Trophoblast cell (in vitro differentiated cells and primary cell): ENCODE measurements around the gene AUTS2.

Experiments used
- DNase-seq, 2 donors: peaks; one replicate each; pipeline ENCODE4 v3.0.0-alpha.2; 2016
- H2AFZ ChIP-seq: 2 replicates; pipeline ENCODE4 v1.6.1; 2013; ENCODE audit warnings: low read length, moderate library complexity, mild to moderate bottlenecking; ENCODE audit not compliant: insufficient read depth, poor library complexity
- H2AK5ac ChIP-seq: 2 replicates; pipeline ENCODE4 v1.6.1; 2013; ENCODE audit warnings: mild to moderate bottlenecking, low read length
- H2BK120ac ChIP-seq: 2 replicates; pipeline ENCODE4 v1.6.1; 2013; ENCODE audit warnings: low read length, mild to moderate bottlenecking, moderate library complexity; ENCODE audit not compliant: insufficient read depth, poor library complexity
- H2BK12ac ChIP-seq: 2 replicates; pipeline ENCODE4 v1.6.1; 2013; ENCODE audit warnings: mild to moderate bottlenecking, low read length, moderate library complexity
- H2BK5ac ChIP-seq: 2 replicates; pipeline ENCODE4 v1.6.1; 2013; ENCODE audit warnings: low read length, low read depth, moderate library complexity, mild to moderate bottlenecking; ENCODE audit not compliant: poor library complexity
- H3K14ac ChIP-seq: 2 replicates; pipeline ENCODE4 v1.6.1; 2013; ENCODE audit warnings: mild to moderate bottlenecking, low read length
- H3K18ac ChIP-seq: 2 replicates; pipeline ENCODE4 v1.6.1; 2013; ENCODE audit warnings: mild to moderate bottlenecking, low read length
- H3K23ac ChIP-seq: 2 replicates; pipeline ENCODE4 v1.6.1; 2013; ENCODE audit warnings: low read length
- H3K27ac ChIP-seq: 2 replicates; pipeline ENCODE4 v1.5.1; 2013; ENCODE audit warnings: low read depth, mild to moderate bottlenecking, inconsistent platforms, low read length, moderate library complexity
- H3K27me3 ChIP-seq: 2 replicates; pipeline ENCODE4 v1.6.1; 2013; ENCODE audit warnings: inconsistent platforms, mild to moderate bottlenecking, low read length, moderate library complexity; ENCODE audit not compliant: insufficient read depth
- H3K36me3 ChIP-seq, 2 experiments: 1 replicate in 1 of 2; 2 replicates in 1 of 2; pipeline ENCODE4 v1.6.1; 2013; ENCODE audit warnings: low read length in 2 of 2, mild to moderate bottlenecking in 2 of 2, moderate library complexity in 1 of 2; ENCODE audit not compliant: insufficient read depth in 2 of 2, control insufficient read depth in 1 of 2
- H3K4ac ChIP-seq: 2 replicates; pipeline ENCODE4 v1.6.1; 2013; ENCODE audit warnings: low read depth, mild to moderate bottlenecking, low read length, moderate library complexity
- H3K4me1 ChIP-seq, 2 experiments: 1 replicate in 1 of 2; 2 replicates in 1 of 2; pipeline ENCODE4 v1.6.1; 2013; ENCODE audit warnings: low read length in 2 of 2, mild to moderate bottlenecking in 2 of 2, moderate library complexity in 1 of 2; ENCODE audit not compliant: insufficient read depth in 2 of 2, control insufficient read depth in 1 of 2
- H3K4me2 ChIP-seq: 2 replicates; pipeline ENCODE4 v1.6.1; 2013; ENCODE audit warnings: inconsistent platforms, mild to moderate bottlenecking, low read length, moderate library complexity
- H3K4me3 ChIP-seq: 2 replicates; pipeline ENCODE4 v1.5.1; 2013; ENCODE audit warnings: mild to moderate bottlenecking, low read depth, low read length, inconsistent platforms
- H3K79me1 ChIP-seq: one replicate; pipeline ENCODE4 v1.6.1; 2013; ENCODE audit warnings: low read length
- H3K79me2 ChIP-seq: 2 replicates; pipeline ENCODE4 v1.6.1; 2013; ENCODE audit warnings: low read length, mild to moderate bottlenecking; ENCODE audit not compliant: control insufficient read depth, insufficient read depth, poor library complexity
- H3K9ac ChIP-seq: 2 replicates; pipeline ENCODE4 v1.6.1; 2013; ENCODE audit warnings: mild to moderate bottlenecking, low read length
- H3K9me3 ChIP-seq: 2 replicates; pipeline ENCODE4 v1.6.1; 2013; ENCODE audit warnings: low read depth, mild to moderate bottlenecking, control low read depth, inconsistent platforms, low read length; ENCODE audit not compliant: insufficient read depth
- H4K12ac ChIP-seq: 2 replicates; pipeline ENCODE4 v1.6.1; 2013; ENCODE audit warnings: low read depth, mild to moderate bottlenecking, low read length, moderate library complexity
- H4K8ac ChIP-seq: 2 replicates; pipeline ENCODE4 v1.6.1; 2013; ENCODE audit warnings: low read depth, mild to moderate bottlenecking, low read length, moderate library complexity
- H4K91ac ChIP-seq: one replicate; pipeline ENCODE4 v1.6.1; 2013; ENCODE audit warnings: low read depth, mild to moderate bottlenecking, low read length, moderate library complexity
- WGBS: extraction: QIAGEN DNeasy Blood & Tissue Kit; methylation state at CpG from one replicate; pipeline ENCODE4 v1.1.7; 2013; ENCODE audit warnings: missing lambda C conversion rate; ENCODE audit not compliant: insufficient read length, insufficient coverage; ENCODE audit errors: extremely low coverage; 5-methylcytosine and 5-hydroxymethylcytosine counted together

Gene AUTS2

DNA sequence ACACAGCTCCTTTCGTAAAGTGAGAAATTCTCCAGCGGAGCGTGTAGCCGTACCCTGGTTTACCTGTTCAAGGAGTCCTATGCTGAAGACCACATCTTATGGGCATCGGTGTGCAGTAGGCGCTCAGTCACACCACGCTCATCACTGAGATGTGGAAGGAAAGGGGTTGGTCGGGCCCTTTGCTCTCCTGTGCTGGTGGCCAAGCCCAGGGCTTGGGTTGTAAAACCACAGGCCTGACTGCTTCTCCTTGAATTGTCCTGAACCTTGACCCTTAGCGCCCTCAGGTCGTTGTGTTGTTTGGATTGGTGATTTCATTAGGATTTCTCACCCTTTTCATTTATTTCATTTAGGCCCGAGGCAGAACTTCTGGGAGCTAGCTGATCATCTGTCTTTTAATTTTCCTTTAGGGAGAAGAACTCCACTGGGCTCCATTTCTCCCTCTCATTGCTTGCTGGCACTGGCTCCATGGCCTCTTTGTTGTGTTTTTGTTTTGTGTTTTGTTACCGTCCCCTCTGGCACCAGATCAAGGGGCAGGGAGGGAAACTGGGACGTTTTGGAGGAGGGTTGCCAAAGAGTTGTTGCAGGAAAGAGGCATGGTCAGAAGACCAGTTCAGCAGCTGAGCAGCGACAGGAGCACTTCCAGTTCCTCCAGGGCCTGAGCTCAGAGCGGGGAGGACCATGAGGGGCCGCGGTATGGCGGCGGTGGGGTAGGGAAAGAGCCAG is 1022.2 kb downstream of the AUTS2 start:
- Histone ChIP-seq H3K4ac (no peak overlapping the region), H3K18ac (no peak overlapping the region), H2BK120ac (no peak overlapping the region), H4K12ac (no peak overlapping the region), H3K14ac (no peak overlapping the region), H3K4me2 (no peak overlapping the region), H3K79me1 (no peaks in the 10 kb centered on the region), H3K27ac (no peak overlapping the region), H3K9me3 (peaks cover 4% of the 10 kb centered on the region), H3K4me1 (no peaks in the 10 kb centered on the region), H3K9ac (no peak overlapping the region), H2AFZ (no peak overlapping the region), H3K23ac (no peak overlapping the region), H4K8ac (no peak overlapping the region), H2BK12ac (no peak overlapping the region), H3K27me3 (no peaks in the 10 kb centered on the region), H4K91ac (no peak overlapping the region), H2AK5ac (no peak overlapping the region), H3K79me2 (no peaks in the 10 kb centered on the region), H2BK5ac (no peak overlapping the region), H3K36me3 (no peaks in the 10 kb centered on the region), H3K4me3 (no peak overlapping the region)
- WGBS, result no CpG with 5 or more reads among the region's 19 CpGs
- DNase-seq, result no peak

DNA sequence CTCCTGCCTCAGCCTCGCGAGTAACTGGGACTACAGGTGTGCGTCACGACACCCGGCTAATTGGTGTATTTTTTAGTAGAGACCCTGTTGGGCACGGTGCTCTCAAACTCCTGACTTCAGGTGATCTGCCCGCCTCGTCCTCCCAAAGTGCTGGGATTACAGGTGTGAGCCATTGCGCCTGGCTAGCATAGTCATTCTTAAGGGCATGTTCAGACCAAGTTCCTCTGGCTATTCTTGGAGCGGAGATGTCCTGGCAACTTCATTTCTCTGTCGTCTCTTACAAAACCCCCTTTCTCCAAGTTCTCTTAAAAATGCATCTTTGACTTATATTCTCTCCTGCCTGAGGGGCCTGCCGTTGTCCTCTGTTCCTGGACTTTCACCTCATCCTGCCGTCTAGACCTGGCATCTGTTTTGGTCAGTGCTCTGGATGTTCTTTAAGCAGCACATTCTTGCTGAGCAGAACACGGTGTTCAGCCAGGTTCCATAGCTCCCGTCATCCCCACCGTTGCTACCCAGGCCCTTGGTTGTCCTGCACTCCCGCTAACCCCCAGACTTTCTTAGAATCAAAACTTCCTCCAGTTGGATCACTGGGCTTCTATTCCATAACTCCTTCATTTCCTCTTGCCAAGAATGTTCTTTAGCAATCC is 1023.8 kb downstream of the AUTS2 start:
- no peak overlapping the region for H4K91ac ChIP-seq
- no peak overlapping the region for H2BK5ac ChIP-seq
- DNase-seq, result no peak
- H2BK120ac ChIP-seq, result no peak overlapping the region
- no peaks in the 10 kb centered on the region for H3K27me3 ChIP-seq
- H3K79me2 ChIP-seq, result no peaks in the 10 kb centered on the region
- WGBS, result no CpG with 5 or more reads among the region's 17 CpGs
- no peaks in the 10 kb centered on the region for H3K79me1 ChIP-seq
- no peak overlapping the region for H3K9ac ChIP-seq
- H2AFZ ChIP-seq, result no peak overlapping the region
- no peak overlapping the region for H3K4me3 ChIP-seq
- no peak overlapping the region for H3K4ac ChIP-seq
- no peaks in the 10 kb centered on the region for H3K36me3 ChIP-seq
- no peak overlapping the region for H2BK12ac ChIP-seq
- no peak overlapping the region for H3K18ac ChIP-seq
- no peak overlapping the region for H4K8ac ChIP-seq
- H3K23ac ChIP-seq, result no peak overlapping the region
- peaks cover 3% of the 10 kb centered on the region for H3K9me3 ChIP-seq
- H3K27ac ChIP-seq, result no peak overlapping the region
- no peak overlapping the region for H3K14ac ChIP-seq
- H4K12ac ChIP-seq, result no peak overlapping the region
- no peak overlapping the region for H3K4me2 ChIP-seq
- no peak overlapping the region for H2AK5ac ChIP-seq
- H3K4me1 ChIP-seq, result no peaks in the 10 kb centered on the region

DNA sequence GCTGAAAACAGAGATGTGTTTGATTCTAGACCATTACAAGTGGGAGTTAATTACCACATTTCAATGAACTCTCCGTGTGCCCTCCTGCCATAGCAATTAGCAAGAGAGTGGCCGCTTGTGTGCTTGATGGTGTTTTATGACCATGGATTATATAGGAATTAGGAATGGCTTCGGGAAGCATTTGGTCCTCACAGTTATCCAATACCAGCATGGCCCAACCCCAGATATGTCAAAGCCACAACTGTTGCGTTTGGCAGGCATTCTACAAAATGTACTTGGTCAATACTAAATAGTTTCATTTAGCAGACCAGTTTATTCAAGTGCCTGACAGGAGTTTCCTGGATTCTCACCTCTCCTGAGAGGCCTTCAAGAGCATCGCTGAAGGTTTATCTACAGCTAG is 1024.7 kb downstream of the AUTS2 start:
- no peak overlapping the region for H4K91ac ChIP-seq
- no peaks in the 10 kb centered on the region for H3K27me3 ChIP-seq
- no peaks in the 10 kb centered on the region for H3K36me3 ChIP-seq
- H3K18ac ChIP-seq, result no peak overlapping the region
- no peak for DNase-seq
- H4K8ac ChIP-seq, result no peak overlapping the region
- peaks cover 2% of the 10 kb centered on the region for H3K9me3 ChIP-seq
- no peak overlapping the region for H2BK5ac ChIP-seq
- H3K9ac ChIP-seq, result no peak overlapping the region
- WGBS, result no CpG with 5 or more reads among the region's 5 CpGs
- no peak overlapping the region for H3K4me3 ChIP-seq
- H3K4me1 ChIP-seq, result no peaks in the 10 kb centered on the region
- no peak overlapping the region for H2BK120ac ChIP-seq
- no peak overlapping the region for H3K27ac ChIP-seq
- H3K14ac ChIP-seq, result no peak overlapping the region
- no peak overlapping the region for H3K4me2 ChIP-seq
- no peak overlapping the region for H2AK5ac ChIP-seq
- H2BK12ac ChIP-seq, result no peak overlapping the region
- no peaks in the 10 kb centered on the region for H3K79me2 ChIP-seq
- no peak overlapping the region for H4K12ac ChIP-seq
- H3K4ac ChIP-seq, result no peak overlapping the region
- no peak overlapping the region for H2AFZ ChIP-seq
- H3K79me1 ChIP-seq, result no peaks in the 10 kb centered on the region
- no peak overlapping the region for H3K23ac ChIP-seq

DNA sequence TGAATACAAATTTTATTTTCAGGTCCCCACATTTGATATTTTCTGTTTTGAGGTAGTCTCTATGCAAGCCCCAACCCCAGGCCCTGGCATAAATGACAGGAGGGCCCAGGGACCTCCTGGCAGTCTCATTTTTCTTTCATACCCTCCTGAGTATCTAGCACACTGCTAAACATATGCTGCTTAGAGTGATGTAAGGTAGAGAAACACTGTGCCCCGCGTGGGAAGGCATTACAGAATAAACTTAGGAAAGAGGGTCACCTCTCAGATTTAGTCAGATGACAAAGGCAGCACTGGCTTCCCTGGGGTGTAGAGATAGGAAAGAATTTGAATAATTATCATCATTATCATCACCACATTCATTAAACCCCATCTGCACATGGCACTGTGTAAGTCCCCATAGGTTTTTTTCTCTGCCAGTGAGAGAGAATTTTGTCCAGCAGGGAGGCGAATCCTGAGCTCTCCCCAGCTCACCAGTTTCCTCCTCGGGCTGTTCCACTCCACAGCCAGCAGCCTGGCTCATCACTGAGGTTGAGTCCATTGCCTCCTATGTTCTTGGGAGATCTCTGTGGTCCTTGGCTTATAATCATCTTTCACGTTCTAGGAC is 1026.3 kb downstream of the AUTS2 start:
- H4K91ac ChIP-seq, result no peak overlapping the region
- no peak overlapping the region for H3K4me2 ChIP-seq
- peaks cover 2% of the 10 kb centered on the region for H3K9me3 ChIP-seq
- H3K4me3 ChIP-seq, result no peak overlapping the region
- H3K4ac ChIP-seq, result no peak overlapping the region
- no peak overlapping the region for H2AFZ ChIP-seq
- no peak overlapping the region for H2BK120ac ChIP-seq
- H2BK5ac ChIP-seq, result no peak overlapping the region
- no peaks in the 10 kb centered on the region for H3K79me1 ChIP-seq
- H3K27ac ChIP-seq, result no peak overlapping the region
- H3K14ac ChIP-seq, result no peak overlapping the region
- H3K23ac ChIP-seq, result no peak overlapping the region
- H3K4me1 ChIP-seq, result no peaks in the 10 kb centered on the region
- no peak overlapping the region for H2AK5ac ChIP-seq
- no peaks in the 10 kb centered on the region for H3K79me2 ChIP-seq
- no peak overlapping the region for H3K18ac ChIP-seq
- H3K27me3 ChIP-seq, result no peaks in the 10 kb centered on the region
- H4K12ac ChIP-seq, result no peak overlapping the region
- H3K9ac ChIP-seq, result no peak overlapping the region
- no peaks in the 10 kb centered on the region for H3K36me3 ChIP-seq
- DNase-seq, result no peak
- no CpG with 5 or more reads among the region's 5 CpGs for WGBS
- no peak overlapping the region for H2BK12ac ChIP-seq
- no peak overlapping the region for H4K8ac ChIP-seq
